ENCODE data around the gene KAZN.

KAZN gene

DNA sequence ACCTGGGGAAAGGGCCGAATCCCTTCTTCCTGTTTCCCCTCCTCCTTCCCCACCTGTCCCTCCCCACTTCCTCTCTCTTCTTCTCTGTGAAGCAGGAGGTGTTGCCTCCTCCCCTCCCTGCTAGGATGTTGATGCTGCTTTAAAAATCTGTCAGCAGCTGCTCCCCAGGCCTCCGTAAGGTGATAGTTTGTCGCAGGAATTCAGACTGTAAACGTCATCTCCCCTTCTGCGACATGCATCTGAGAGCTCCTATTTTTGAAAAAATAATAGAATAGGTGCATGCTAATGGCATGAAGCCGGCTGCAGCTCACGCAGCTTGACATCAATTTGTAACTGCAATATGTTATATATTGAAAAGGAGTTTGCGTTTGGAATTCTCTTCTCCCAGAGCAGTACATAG is 70.1 kb downstream of the KAZN start:
- Mint-ChIP-seq H3K4me1 (ENCODE audit: low read depth) (peaks cover 3% of the 10 kb centered on the region), H3K9me3 (no peaks in the 10 kb centered on the region), H3K27me3 (no peaks in the 10 kb centered on the region), H3K27ac (no peak overlapping the region), H3K4me3 (no peak overlapping the region), H3K36me3 (ENCODE audit: low read depth) (no peaks in the 10 kb centered on the region)
- intact Hi-C loops (cut with micrococcal nuclease): no loop called here

- H3K4me3 Mint-ChIP-seq: no peak overlapping the region
- H3K4me1 Mint-ChIP-seq (ENCODE audit: low read depth): peaks cover 7% of the 10 kb centered on the region
- no peaks in the 10 kb centered on the region for H3K36me3 Mint-ChIP-seq (ENCODE audit: low read depth)
- no peak overlapping the region for H3K27ac Mint-ChIP-seq
- no peaks in the 10 kb centered on the region for H3K9me3 Mint-ChIP-seq
- H3K27me3 Mint-ChIP-seq: peaks cover 3% of the 10 kb centered on the region
- intact Hi-C loops (cut with micrococcal nuclease): no loop called here
Observed at GRCh38 chr1:14672005-14672404, 73.5 kb downstream of the KAZN start.

DNA sequence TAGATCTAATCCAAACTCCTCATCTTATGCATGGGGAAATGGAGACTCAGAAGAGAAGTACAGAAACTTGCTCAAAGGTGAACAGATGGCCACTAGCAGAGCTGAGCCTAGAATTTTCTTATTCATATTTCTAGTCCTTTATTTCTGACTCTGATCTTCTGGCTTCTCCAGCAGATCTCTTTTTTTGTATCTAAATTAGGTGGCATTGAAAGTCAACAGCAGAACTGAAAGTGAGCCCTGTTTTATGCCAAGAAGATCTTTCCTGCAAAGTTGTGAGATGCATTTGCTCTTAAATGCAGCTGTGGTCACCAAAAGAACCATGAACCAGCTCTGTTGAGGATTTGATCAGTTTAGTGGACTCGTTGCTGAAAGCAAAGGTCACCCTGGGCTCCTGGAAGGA is 75.5 kb downstream of the KAZN start:
- H3K36me3 Mint-ChIP-seq (ENCODE audit: low read depth): no peaks in the 10 kb centered on the region
- intact Hi-C loops (cut with micrococcal nuclease): no loop called here
- peaks cover 7% of the 10 kb centered on the region for H3K4me1 Mint-ChIP-seq (ENCODE audit: low read depth)
- H3K27ac Mint-ChIP-seq: no peak overlapping the region
- H3K9me3 Mint-ChIP-seq: no peaks in the 10 kb centered on the region
- H3K4me3 Mint-ChIP-seq: no peak overlapping the region
- peaks cover 3% of the 10 kb centered on the region for H3K27me3 Mint-ChIP-seq

DNA sequence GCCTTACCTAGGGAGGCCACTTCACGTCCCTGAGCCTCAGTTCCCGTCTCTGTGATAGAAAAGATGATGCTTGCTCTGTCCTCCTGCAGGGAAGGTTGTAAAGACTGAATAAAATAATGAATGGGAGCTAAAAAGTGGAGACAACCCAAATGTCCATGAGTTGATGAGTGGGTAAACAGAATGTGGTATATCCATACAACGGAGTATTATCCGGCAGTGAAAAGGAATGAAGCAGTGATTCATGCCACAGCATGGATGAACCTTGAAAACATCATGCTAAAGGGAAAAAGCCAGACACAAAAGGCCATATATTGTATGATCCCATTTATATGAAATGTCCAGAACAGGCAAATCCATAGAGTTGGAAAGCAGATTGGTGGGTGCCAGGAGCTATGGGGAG is 77.9 kb downstream of the KAZN start:
- Mint-ChIP-seq H3K27me3 (peaks cover 3% of the 10 kb centered on the region), H3K4me3 (no peak overlapping the region), H3K27ac (no peak overlapping the region), H3K36me3 (ENCODE audit: low read depth) (no peaks in the 10 kb centered on the region), H3K4me1 (ENCODE audit: low read depth) (peaks cover 7% of the 10 kb centered on the region), H3K9me3 (no peaks in the 10 kb centered on the region)
- intact Hi-C loops (cut with micrococcal nuclease): no loop called here

DNA sequence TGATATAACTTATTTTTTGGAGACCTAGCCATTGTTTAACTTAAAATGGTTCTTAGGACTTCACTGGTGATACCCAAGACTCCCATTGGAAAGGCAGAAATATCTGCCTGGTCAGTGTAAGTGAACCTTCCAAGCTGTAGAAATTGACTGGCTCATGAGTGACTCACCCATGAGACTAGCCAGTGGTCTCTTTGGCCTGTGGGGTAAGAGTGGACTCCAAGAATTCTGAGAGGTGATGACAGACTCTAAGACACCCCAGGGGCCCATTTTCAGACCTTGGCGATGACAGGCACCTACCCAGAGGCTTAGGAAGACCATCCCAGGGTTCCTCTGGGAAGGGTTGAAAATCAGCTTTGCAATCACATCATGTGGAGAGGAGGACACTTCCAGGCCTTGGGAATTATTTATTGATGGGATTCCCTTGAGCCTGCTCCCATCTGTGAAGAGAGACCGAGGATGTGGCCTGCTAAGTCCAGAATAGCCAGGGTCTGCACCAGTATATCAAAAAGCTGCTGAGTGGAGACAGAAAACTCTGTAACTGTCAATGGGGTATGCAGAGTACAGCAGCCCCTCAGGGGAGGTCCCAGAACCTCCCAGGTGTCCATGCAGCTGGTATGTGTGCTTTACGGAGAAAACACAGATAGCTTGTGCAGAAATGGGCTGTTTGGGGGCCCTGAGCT is 78.9 kb downstream of the KAZN start:
- intact Hi-C loops (cut with micrococcal nuclease): no loop called here
- Mint-ChIP-seq H3K27ac (no peak overlapping the region), H3K4me3 (no peak overlapping the region), H3K27me3 (peaks cover 3% of the 10 kb centered on the region), H3K4me1 (ENCODE audit: low read depth) (peaks cover 7% of the 10 kb centered on the region), H3K36me3 (ENCODE audit: low read depth) (no peaks in the 10 kb centered on the region), H3K9me3 (no peaks in the 10 kb centered on the region)

GRCh38 chr1:14678011-14678638 is 79.6 kb downstream of the KAZN start:
- Mint-ChIP-seq H3K27me3 (peaks cover 3% of the 10 kb centered on the region), H3K4me1 (ENCODE audit: low read depth) (peaks cover 7% of the 10 kb centered on the region), H3K4me3 (no peak overlapping the region), H3K36me3 (ENCODE audit: low read depth) (no peaks in the 10 kb centered on the region), H3K27ac (no peak overlapping the region), H3K9me3 (no peaks in the 10 kb centered on the region)
- intact Hi-C loops (cut with micrococcal nuclease): no loop called here

DNA sequence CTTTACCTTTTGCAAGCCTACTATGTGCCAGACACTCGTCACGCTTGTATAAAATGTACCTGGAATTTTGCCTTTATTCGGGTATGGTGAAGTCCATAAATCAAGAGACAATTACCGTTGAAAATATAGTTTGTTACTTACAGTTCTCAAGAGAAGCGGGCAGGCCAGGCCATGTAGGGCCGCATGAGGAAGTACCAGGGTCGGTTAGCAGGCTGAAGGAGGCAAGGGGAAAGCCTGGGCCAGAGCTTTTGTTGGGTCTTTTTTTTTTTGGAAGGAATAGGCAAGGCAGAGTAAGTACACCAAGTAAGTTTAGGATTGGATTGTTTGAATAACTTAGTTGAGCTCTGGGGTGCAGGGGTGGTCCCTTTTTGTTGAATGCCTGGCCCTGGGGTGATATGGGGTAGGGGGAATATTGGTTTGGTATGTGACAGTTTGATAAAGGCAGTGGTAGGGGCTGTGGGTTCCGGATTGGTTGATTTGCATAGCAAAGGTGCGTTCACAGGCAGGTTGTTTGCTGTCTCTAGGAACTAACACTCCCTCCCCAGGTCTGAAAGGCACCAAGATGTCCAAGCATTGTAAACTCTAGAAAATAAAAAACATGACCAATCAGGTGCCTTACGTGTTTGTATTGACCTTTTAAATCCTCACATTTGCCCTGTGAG is 80.7 kb downstream of the KAZN start:
- Mint-ChIP-seq H3K4me1 (ENCODE audit: low read depth) (no peaks in the 10 kb centered on the region), H3K4me3 (no peak overlapping the region), H3K27me3 (peaks cover 2% of the 10 kb centered on the region), H3K36me3 (ENCODE audit: low read depth) (no peaks in the 10 kb centered on the region), H3K27ac (no peak overlapping the region), H3K9me3 (no peaks in the 10 kb centered on the region)
- intact Hi-C loops (cut with micrococcal nuclease): no loop called here

DNA sequence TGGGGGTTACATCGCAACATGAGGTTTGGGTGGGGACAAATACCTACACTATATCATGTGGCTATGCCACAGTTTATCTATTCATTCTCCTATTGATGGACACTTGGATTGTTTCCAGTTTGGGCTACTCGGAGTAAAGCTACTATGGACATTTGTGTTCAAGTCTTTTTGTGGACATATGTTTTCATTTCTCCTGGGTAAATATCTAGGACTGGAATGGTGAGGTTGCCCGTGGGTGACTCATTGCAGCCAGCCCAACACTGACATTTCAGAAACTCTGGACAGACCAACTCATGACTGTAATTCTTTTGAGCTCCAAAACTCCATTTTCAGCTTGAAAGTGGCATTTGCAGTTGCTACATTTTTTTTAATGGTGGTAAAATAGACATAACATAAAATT is 82.7 kb downstream of the KAZN start:
- H3K27me3 Mint-ChIP-seq: peaks cover 4% of the 10 kb centered on the region
- no peaks in the 10 kb centered on the region for H3K9me3 Mint-ChIP-seq
- H3K27ac Mint-ChIP-seq: no peak overlapping the region
- no peaks in the 10 kb centered on the region for H3K4me1 Mint-ChIP-seq (ENCODE audit: low read depth)
- intact Hi-C loops (cut with micrococcal nuclease): no loop called here
- H3K4me3 Mint-ChIP-seq: no peak overlapping the region
- no peaks in the 10 kb centered on the region for H3K36me3 Mint-ChIP-seq (ENCODE audit: low read depth)

GRCh38 chr1:14682941-14683621 is 84.6 kb downstream of the KAZN start:
- peaks cover 2% of the 10 kb centered on the region for H3K27me3 Mint-ChIP-seq
- H3K9me3 Mint-ChIP-seq: no peaks in the 10 kb centered on the region
- intact Hi-C loops (cut with micrococcal nuclease): no loop called here
- H3K4me3 Mint-ChIP-seq: no peak overlapping the region
- H3K4me1 Mint-ChIP-seq (ENCODE audit: low read depth): no peaks in the 10 kb centered on the region
- no peak overlapping the region for H3K27ac Mint-ChIP-seq
- H3K36me3 Mint-ChIP-seq (ENCODE audit: low read depth): no peaks in the 10 kb centered on the region

GRCh38 chr1:14685078-14685477 is 86.6 kb downstream of the KAZN start:
- Mint-ChIP-seq H3K4me3 (no peak overlapping the region), H3K4me1 (ENCODE audit: low read depth) (no peaks in the 10 kb centered on the region), H3K27ac (no peak overlapping the region), H3K27me3 (peaks cover 2% of the 10 kb centered on the region), H3K9me3 (no peaks in the 10 kb centered on the region), H3K36me3 (ENCODE audit: low read depth) (no peaks in the 10 kb centered on the region)
- intact Hi-C loops (cut with micrococcal nuclease): no loop called here

- Mint-ChIP-seq H3K36me3 (ENCODE audit: low read depth) (no peaks in the 10 kb centered on the region), H3K27ac (no peak overlapping the region), H3K4me3 (no peak overlapping the region), H3K9me3 (no peaks in the 10 kb centered on the region), H3K27me3 (peaks cover 3% of the 10 kb centered on the region), H3K4me1 (ENCODE audit: low read depth) (no peaks in the 10 kb centered on the region)
- intact Hi-C loops (cut with micrococcal nuclease): no loop called here
Observed at GRCh38 chr1:14686701-14687100, 88.2 kb downstream of the KAZN start.

- intact Hi-C loops (cut with micrococcal nuclease): no loop called here
Observed at GRCh38 chr1:14687147-14687546, 88.7 kb downstream of the KAZN start.

DNA sequence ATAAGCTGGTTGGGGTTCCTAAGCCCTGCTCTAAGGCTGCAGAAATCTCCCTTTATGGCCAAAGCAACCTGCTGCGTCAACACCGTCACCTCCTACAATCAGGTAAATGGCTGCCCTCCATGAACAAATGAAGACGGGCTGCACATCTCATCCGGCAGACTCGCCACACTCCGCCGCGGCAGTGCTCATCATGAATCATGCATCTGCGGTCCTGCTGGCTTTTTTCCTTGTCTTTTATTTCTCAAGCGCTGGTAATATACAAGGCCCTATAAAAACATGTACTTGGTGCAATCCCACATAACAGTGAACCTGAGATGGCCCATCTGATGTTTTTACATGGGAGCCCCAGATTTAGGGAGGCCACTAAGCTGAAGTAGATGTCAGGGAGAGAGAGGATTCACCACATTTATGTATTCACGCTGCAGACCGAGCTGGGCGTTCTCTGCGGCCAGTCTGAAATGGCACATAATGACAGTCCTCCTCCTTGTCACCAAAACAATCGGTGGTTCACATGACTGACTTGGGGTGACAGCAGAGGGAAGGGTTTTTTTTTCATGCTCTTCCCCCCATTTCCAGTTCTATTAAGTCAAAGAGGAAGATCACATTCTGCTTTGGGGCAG is 91.6 kb downstream of the KAZN start:
- no peaks in the 10 kb centered on the region for H3K36me3 Mint-ChIP-seq (ENCODE audit: low read depth)
- H3K27me3 Mint-ChIP-seq: peaks cover 2% of the 10 kb centered on the region
- H3K27ac Mint-ChIP-seq: no peak overlapping the region
- intact Hi-C loops (cut with micrococcal nuclease): no loop called here
- H3K4me3 Mint-ChIP-seq: no peak overlapping the region
- no peaks in the 10 kb centered on the region for H3K4me1 Mint-ChIP-seq (ENCODE audit: low read depth)
- no peaks in the 10 kb centered on the region for H3K9me3 Mint-ChIP-seq

More at GRCh38 chr1:14687147-14687546, 88.7 kb downstream of the KAZN start:
- H3K4me3 Mint-ChIP-seq: no peak overlapping the region
- no peaks in the 10 kb centered on the region for H3K9me3 Mint-ChIP-seq
- no peaks in the 10 kb centered on the region for H3K4me1 Mint-ChIP-seq (ENCODE audit: low read depth)
- peaks cover 4% of the 10 kb centered on the region for H3K27me3 Mint-ChIP-seq
- H3K27ac Mint-ChIP-seq: no peak overlapping the region
- H3K36me3 Mint-ChIP-seq (ENCODE audit: low read depth): no peaks in the 10 kb centered on the region

DNA sequence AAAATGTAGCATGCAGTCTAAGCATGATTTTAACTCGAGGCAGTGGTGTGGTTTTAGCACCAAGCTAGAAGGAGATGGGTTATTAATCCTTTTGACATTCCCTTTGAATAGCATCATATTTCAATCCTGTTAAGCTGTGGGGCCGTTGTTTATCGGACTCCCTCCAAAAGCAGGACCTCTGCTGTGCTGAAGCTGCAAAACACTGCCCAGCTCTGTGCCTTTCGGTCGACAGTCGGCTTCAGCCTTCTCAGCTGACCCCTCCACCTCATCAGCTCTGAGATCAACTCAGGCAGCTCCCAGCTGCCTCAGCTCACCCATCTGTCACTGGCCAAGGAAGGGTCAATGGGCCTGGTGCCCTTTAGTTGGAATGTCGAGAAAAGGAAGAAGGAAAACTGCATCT is 95.5 kb downstream of the KAZN start:
- Mint-ChIP-seq H3K4me3 (no peak overlapping the region), H3K9me3 (no peaks in the 10 kb centered on the region), H3K27ac (no peak overlapping the region), H3K36me3 (ENCODE audit: low read depth) (no peaks in the 10 kb centered on the region), H3K4me1 (ENCODE audit: low read depth) (no peaks in the 10 kb centered on the region), H3K27me3 (peaks cover 6% of the 10 kb centered on the region)
- intact Hi-C loops (cut with micrococcal nuclease): no loop called here
